Stimulated activated CD8-positive, alpha-beta memory T cell treated with anti-CD3 and anti-CD28 coated beads, Interleukin-7, amount 100 ng/mL, for 4 hours (primary cell): ENCODE measurements around the gene DHX40.
"Not testable (repeated sequence)": the region's sequence is repeated elsewhere in the genome, so short reads cannot be mapped to it uniquely, and the experiment has no call there.

ENCODE experiments used
- DNase-seq, 2 donors: peaks; one replicate each; pipeline ENCODE4 v3.0.0-alpha.2; 2020; ENCODE audit warnings: low read depth in 2 of 2

The DHX40 gene

GRCh38 chr17:59631276-59631675 is 65.9 kb downstream of the DHX40 start:
- DNase-seq, result no peak

DNA sequence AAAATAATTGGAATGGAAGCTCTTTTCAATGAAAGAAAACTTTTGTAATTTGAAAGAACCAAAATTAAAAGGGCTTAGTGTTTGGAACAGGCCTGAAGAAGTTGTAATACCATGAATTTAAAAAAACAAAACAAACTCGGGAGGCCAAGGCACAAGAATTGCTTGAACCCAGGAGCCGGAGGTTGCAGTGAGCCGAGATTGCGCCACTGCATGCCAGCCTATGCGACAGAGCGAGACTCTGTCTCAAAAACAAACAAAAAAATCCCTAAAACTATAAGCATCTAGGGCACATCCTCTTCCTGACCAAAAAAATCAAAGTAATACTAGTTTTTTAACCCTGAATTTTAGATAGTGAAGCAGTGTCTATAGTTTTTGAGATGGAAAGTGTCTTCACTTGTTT is 67.0 kb downstream of the DHX40 start:
- no peak for DNase-seq

GRCh38 chr17:59633658-59634359 is 68.4 kb downstream of the DHX40 start:
- no peak for DNase-seq

GRCh38 chr17:59634632-59635541 is 69.5 kb downstream of the DHX40 start:
- no peak for DNase-seq

- DNase-seq, result no peak
Measured at GRCh38 chr17:59637611-59638310, 72.4 kb downstream of the DHX40 start.

DNA sequence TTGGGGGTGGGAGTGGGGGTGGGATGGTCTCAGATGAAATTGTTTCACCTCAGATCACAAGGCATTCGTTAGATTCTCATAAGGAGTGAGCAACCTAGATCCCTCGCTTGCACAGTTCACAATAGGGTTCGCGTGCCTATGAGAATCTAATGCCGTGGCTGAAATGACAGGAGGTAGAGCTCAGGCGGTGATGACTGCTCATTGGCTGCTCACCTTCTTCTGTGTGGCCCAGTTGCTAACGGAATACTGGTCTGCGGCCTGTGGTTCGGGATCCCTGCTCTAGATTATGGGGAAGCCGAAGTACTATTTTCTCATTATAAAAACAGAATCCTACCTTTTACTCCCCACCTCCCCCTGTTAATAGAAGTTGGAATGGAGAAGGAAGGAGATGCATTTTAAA is 73.1 kb downstream of the DHX40 start:
- no peak for DNase-seq

DNA sequence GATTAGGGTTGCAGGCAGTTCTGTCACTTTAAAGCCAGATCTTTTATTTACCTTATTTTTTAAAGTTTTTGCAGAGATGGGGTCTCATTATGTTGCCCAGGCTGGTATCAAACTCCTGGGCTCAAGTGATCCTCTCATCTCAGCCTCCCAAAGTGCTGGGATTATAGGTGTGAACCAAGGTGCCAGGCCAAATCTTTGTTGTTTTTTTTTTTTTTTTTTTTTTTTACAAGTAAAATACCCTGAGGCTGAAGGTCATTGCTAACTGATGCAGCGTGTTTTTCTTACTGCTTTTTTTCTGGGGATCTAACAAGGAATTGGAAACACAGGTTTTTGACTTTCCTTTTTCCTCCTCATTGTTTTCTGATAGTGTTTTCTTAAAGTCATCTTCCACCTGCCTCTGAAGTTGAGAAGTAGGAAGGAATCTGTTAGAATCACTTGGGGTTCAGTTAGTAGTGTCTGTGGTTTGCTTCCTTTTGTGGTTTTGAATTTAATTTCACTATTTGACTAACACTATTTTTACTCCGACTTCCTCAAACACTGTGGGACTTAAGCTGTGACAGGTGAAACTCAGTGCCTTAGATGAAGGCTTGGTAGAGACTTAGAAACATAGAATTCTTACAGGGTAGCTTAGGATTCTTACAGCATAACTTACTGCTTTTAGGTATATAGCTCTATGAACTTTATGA is 76.5 kb downstream of the DHX40 start:
- DNase-seq, result no peak

- DNase-seq, result no peak
Measured at GRCh38 chr17:59642565-59642964, 77.2 kb downstream of the DHX40 start.

GRCh38 chr17:59643159-59644140 is 78.0 kb downstream of the DHX40 start:
- no peak for DNase-seq

- DNase-seq, result no peak
Measured at GRCh38 chr17:59647288-59647687, 81.9 kb downstream of the DHX40 start.

DNA sequence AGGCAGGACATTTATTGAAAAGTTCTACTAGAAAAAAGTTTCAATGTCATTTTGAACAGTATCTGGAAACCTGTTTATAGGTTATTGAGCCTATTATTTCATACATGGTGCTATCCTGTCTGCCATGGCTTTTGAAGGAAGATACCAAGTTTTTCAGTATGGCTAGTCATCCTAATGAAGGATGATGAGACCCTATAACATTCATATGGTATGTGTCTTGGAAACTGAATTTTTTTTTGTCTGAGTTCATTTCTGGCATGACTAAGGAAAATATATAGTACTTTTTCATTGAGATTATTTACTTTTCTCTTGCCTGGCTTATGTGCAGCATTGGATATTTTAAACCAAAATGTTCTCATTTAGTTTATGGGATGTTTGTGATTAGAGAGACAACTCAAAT is 84.5 kb downstream of the DHX40 start:
- no peak for DNase-seq

DNA sequence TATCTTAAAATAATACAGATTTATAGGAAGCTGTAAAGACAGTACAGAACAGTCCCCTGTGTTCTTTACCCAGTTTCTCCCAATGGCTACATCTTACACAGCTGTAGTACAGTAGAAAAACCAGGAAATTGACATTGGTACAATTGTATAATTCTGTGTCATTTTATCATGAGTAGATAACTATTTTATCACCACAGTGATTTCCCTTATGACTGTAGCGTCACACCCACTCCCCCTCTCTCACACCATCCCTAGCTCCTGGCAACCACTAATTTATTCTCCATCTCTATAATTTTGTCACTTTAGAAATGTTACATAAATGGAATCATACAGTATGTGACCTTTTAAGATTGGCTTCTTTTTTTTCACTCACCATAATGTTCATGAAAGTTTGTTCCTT is 85.2 kb downstream of the DHX40 start:
- no peak for DNase-seq

DNA sequence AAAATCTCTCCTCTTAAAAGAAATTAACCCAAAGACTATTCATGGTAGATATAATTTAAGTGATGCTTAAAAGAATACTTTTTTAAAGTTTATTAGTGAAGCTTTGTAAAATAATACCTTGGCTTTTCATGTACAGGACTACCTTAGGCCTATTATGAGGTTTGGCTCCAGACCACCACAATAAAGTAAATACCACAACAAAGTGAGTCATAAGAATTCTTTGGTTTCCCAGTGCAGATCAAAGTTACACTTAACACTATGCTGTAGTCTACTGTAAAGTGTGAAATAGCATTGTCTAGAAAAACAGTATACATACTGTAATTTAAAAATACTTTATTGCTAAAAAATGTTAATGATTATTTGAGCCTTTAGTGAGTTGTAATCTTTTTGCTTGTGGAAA is 85.9 kb downstream of the DHX40 start:
- DNase-seq, result no peak

DNA sequence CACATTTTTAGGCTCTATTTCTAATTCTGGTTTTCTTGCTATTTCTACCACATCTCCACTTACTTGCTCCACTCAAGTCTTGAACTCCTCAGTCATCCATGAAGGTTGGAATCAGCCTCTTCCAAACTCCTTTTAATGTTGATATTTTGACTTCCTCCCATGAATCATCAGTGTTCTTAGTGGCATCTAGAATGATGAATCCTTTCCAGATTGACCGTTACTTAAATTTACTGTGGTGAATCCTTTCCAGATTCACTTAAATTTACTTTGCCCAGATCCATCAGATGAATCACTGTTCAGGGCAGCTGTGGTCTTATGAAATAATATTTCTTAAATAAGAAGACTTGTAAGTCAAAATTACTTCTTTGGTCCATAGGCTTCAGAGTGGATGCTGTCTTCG is 86.7 kb downstream of the DHX40 start:
- no peak for DNase-seq

DNA sequence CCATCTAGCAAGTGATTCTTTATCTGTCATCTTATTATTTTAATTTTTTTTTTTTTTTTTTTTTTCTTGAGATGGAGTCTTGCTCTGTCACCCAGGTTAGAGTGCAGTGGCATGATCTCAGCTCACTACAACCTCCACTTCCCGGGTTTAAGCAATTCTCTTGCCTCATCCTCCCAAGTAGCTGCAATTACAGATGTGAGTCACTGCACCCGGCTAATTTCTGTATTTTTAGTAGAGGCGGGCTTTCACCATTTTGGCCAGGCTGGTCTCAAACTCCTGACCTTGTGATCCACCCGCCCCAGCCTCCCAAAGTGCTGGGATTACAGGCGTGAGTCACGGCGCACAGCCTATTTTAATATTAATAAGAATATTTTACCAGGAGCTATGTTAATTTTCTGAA is 91.2 kb downstream of the DHX40 start:
- DNase-seq, result not testable (repeated sequence)
